Activated CD8-positive, alpha-beta T cell treated with anti-CD3 and anti-CD28 coated beads for 36 hours (primary cell): ENCODE results near the gene PDGFRA. TPM values are rescaled to one million over a fixed set of nuclear protein-coding genes. Genes with fewer than 3 reads are reported as not detected.
"Not testable (repeated sequence)": the region's sequence is repeated elsewhere in the genome, so short reads cannot be mapped to it uniquely, and the experiment has no call there.

Experiments
- ATAC-seq: fragments of 200-7000 bp; cut with Tn5 transposase; one replicate; pipeline ENCODE4 v1.10.0; 2021; ENCODE audit warnings: mild to moderate bottlenecking, moderate library complexity
- CTCF ChIA-PET: fragments of 350-600 bp; sonication (Branson Sonifier 250); formaldehyde crosslinking; loops from one replicate; lab custom pipeline; 2021; ENCODE audit warnings: antibody characterized with exemption; lab: Charles Lee
- POLR2A ChIA-PET: fragments of 350-600 bp; sonication (Branson Sonifier 250); formaldehyde crosslinking; loops from one replicate; lab custom pipeline; 2021; ENCODE audit warnings: antibody characterized with exemption; lab: Charles Lee
- DNase-seq: peaks from one replicate; pipeline ENCODE4 v3.0.0-alpha.2; 2020
- H3K27ac Mint-ChIP-seq: one replicate; pipeline ENCODE4 v1.8.0; 2021; ENCODE audit warnings: mild to moderate bottlenecking, mixed read lengths
- H3K27me3 Mint-ChIP-seq: one replicate; pipeline ENCODE4 v1.8.0; 2021; ENCODE audit warnings: mixed read lengths
- H3K36me3 Mint-ChIP-seq: one replicate; pipeline ENCODE4 v1.8.0; 2021; ENCODE audit warnings: low read depth, mixed read lengths
- H3K4me1 Mint-ChIP-seq: one replicate; pipeline ENCODE4 v1.8.0; 2021; ENCODE audit warnings: low read depth, mixed read lengths
- H3K4me3 Mint-ChIP-seq: one replicate; pipeline ENCODE4 v1.8.0; 2021; ENCODE audit warnings: mild to moderate bottlenecking, moderate library complexity, mixed read lengths
- H3K9me3 Mint-ChIP-seq: one replicate; pipeline ENCODE4 v1.8.0; 2021; ENCODE audit warnings: mixed read lengths
- CTCF ChIP-seq: fragments of 200-600 bp; IDR thresholded peaks from one replicate; pipeline ENCODE4 v1.8.0; 2022; ENCODE audit warnings: antibody characterized with exemption, mild to moderate bottlenecking
- intact Hi-C: fragments of 100-400 bp; cut with micrococcal nuclease; formaldehyde crosslinking; loops from one replicate; pipeline ENCODE4 v1.10.0; 2022
- total RNA-seq, 2 experiments: library from RNA; stranded (reverse); gene quantifications; one replicate each; pipeline ENCODE4 v1.2.3, GENCODE V29; 2021

The PDGFRA gene
- total RNA-seq, 2 experiments from 2014 or later: not detected

- TF ChIP-seq CTCF: no peak
- CTCF ChIA-PET: no interaction called here
- no peaks in the 10 kb centered on the region for H3K27me3 Mint-ChIP-seq
- no peaks in the 10 kb centered on the region for H3K36me3 Mint-ChIP-seq
- POLR2A ChIA-PET: no interaction called here
- no peak for DNase-seq
- no peaks in the 10 kb centered on the region for H3K4me1 Mint-ChIP-seq
- ATAC-seq: no peak
- intact Hi-C loops: no loop called here
- no peak overlapping the region for H3K27ac Mint-ChIP-seq
- H3K4me3 Mint-ChIP-seq: no peak overlapping the region
- no peaks in the 10 kb centered on the region for H3K9me3 Mint-ChIP-seq
Measured at GRCh38 chr4:54330896-54331295, 101.8 kb downstream of the PDGFRA start.

- DNase-seq: no peak
- H3K4me3 Mint-ChIP-seq: no peak overlapping the region
- no peak for ATAC-seq
- ChIA-PET POLR2A (interaction anchor here (1.1 kb wide), 1 partner anchor 14 kb away, joined by 4 read pairs; no protein-coding TSS in a partner anchor), CTCF (no interaction called here)
- intact Hi-C loops: no loop called here
- no peaks in the 10 kb centered on the region for H3K36me3 Mint-ChIP-seq
- no peak for TF ChIP-seq CTCF
- no peaks in the 10 kb centered on the region for H3K27me3 Mint-ChIP-seq
- H3K9me3 Mint-ChIP-seq: no peaks in the 10 kb centered on the region
- no peaks in the 10 kb centered on the region for H3K4me1 Mint-ChIP-seq
- H3K27ac Mint-ChIP-seq: no peak overlapping the region
Measured at GRCh38 chr4:54332542-54332941, 103.4 kb downstream of the PDGFRA start.

GRCh38 chr4:54333657-54334056 lies 104.6 kb downstream of the PDGFRA start:
- DNase-seq (no peak), ATAC-seq (no peak)
- ChIA-PET CTCF (no interaction called here), POLR2A (no interaction called here)
- no peaks in the 10 kb centered on the region for H3K27me3 Mint-ChIP-seq
- H3K27ac Mint-ChIP-seq: no peak overlapping the region
- intact Hi-C loops: no loop called here
- no peaks in the 10 kb centered on the region for H3K36me3 Mint-ChIP-seq
- no peak for TF ChIP-seq CTCF
- H3K9me3 Mint-ChIP-seq: no peaks in the 10 kb centered on the region
- no peaks in the 10 kb centered on the region for H3K4me1 Mint-ChIP-seq
- H3K4me3 Mint-ChIP-seq: no peak overlapping the region

GRCh38 chr4:54334769-54335168 lies 105.7 kb downstream of the PDGFRA start:
- H3K4me3 Mint-ChIP-seq: not testable (repeated sequence)

GRCh38 chr4:54337009-54337408 lies 107.9 kb downstream of the PDGFRA start:
- Mint-ChIP-seq H3K9me3 (no peaks in the 10 kb centered on the region), H3K36me3 (no peaks in the 10 kb centered on the region), H3K4me3 (no peak overlapping the region), H3K27me3 (no peaks in the 10 kb centered on the region), H3K27ac (no peak overlapping the region), H3K4me1 (no peaks in the 10 kb centered on the region)
- intact Hi-C loops: no loop called here
- DNase-seq (no peak), ATAC-seq (no peak)
- TF ChIP-seq CTCF: no peak
- POLR2A ChIA-PET: no interaction called here
- CTCF ChIA-PET: interaction anchor here (2.0 kb wide), 1 partner anchor 18 kb away, joined by 5 read pairs; no protein-coding TSS in a partner anchor

More at GRCh38 chr4:54334769-54335168, 105.7 kb downstream of the PDGFRA start:
- CTCF ChIA-PET, intact Hi-C loops, H3K27me3 Mint-ChIP-seq, H3K36me3 Mint-ChIP-seq, DNase-seq, H3K9me3 Mint-ChIP-seq, ATAC-seq, H3K27ac Mint-ChIP-seq, H3K4me1 Mint-ChIP-seq, POLR2A ChIA-PET: not testable (repeated sequence)

- H3K4me3 Mint-ChIP-seq, CTCF ChIA-PET, POLR2A ChIA-PET, H3K4me1 Mint-ChIP-seq, H3K9me3 Mint-ChIP-seq, H3K27me3 Mint-ChIP-seq, H3K27ac Mint-ChIP-seq, intact Hi-C loops, H3K36me3 Mint-ChIP-seq, ATAC-seq, DNase-seq: not testable (repeated sequence)
Measured at GRCh38 chr4:54342067-54342466, 113.0 kb downstream of the PDGFRA start.

Other genes starting within 250 kb of the PDGFRA start
- 10 to 100 TPM; 16.8 to 17.5 TPM for gene CHIC2, start 164.7 kb upstream of the PDGFRA start, total RNA-seq
- gene GSX2, start 129.1 kb upstream of the PDGFRA start, total RNA-seq: not detected